T-helper 2 cell (primary cell): ENCODE data around the gene FARP1.

ENCODE experiments used
- DNase-seq, 5 experiments: peaks; one replicate each; pipeline versions ENCODE4 v3.0.0 to v3.0.0-alpha.2; 2012 to 2022

FARP1 gene

DNA sequence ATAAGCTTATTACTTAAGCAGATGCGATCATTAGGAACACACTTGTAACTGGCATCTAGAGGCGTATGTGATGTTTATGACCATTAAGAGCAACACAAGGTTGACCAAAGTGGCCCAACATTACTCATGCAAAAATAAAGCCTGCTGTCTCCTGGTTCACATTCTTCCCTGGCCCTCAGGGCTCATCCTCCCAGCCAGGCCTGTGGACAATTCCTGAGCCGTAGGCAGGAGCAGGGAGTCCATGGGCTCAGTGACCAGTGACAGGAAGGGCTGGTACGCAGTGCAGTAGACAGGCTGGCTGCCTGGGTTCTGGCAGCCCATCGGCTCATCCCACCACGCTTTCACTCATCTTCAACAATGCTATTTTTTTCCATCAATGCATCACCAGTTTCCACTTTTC is 328.0 kb downstream of the FARP1 start:
- no peak for DNase-seq

DNA sequence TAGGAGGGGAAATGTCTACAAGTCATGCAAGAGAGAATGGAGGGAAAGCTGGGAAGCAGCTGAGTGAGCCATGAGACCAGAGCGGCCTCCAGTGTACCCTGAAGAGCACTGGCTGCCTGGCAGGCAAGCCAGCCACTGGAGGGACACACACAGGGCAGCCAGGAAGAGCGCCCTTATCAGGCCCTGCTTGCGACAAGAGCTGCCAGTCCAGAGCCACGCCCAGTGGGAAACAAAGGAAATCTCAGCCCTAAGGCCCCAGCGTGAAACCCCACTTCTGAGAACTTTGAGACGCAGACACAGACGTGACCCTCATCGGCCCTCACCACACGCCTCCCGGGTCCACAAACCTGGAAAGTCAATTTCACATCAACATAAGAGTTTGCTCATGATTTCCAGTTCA is 329.0 kb downstream of the FARP1 start:
- DNase-seq: no peak

DNA sequence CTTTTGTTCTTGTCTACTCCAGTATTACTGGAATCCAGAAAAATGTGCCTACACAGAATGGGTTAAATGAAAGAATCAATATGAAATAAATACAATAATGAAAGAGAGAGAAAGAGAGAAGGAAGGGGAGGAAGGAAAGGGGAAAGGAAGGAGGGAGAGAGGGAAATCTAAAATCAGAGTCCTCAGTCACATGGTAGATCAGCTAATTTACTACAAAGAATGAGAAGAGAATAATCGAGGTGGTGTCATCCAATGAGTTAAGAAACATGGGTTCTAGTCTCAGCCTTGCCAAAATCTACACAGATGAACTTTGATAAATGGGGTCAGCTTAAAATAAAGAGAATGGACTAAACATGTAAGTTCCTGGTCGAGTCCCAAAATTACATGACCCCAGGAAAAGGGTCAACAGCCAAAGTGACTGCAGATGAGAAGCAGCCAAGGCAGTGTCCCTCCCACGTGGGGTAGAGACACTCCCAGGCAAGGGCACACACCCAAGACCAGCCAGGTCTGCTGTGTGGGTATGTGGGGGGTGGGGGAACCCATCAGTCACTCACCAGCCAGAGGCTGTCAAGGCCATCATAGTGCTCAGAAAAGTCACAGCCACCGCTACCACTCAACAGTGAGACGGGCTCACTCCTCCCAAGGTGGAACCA is 330.4 kb downstream of the FARP1 start:
- DNase-seq: no peak

DNA sequence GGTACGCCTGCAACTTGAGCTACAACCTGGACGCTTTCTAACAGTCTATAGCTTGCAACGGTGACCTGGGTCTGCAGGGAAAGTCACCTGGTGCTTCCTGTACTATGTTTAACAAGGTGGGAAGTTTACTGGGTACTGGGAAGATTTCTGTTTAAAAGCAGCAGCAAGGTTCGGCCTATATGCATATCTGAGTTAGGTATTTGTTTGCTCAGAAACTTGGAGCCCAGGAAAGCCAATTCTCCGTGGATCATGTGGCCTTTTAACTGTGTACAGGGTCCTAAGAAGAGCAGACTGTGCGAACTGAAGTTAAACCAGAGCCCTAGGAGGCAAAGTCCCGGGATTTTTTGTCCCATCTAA is 330.9 kb downstream of the FARP1 start:
- no peak for DNase-seq

DNA sequence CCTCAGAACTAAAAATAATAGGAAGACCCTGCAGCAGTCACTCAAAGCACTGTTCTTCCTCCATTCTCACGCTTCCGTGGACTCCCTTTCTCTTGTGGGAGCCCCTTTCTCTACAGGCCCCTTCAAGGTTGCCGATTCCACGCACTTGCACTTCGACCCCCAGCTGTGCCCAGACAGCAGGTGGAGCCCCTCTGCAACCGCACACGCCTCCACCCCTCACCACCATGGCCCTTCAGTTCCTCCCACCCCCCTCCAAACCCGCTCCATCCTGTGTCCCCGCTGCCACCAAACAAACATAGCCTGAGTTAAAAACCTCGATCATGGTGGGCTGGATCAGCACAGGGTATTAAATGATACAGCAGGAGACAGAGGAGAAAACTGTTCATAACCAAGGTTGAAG is 331.4 kb downstream of the FARP1 start:
- DNase-seq: no peak

DNA sequence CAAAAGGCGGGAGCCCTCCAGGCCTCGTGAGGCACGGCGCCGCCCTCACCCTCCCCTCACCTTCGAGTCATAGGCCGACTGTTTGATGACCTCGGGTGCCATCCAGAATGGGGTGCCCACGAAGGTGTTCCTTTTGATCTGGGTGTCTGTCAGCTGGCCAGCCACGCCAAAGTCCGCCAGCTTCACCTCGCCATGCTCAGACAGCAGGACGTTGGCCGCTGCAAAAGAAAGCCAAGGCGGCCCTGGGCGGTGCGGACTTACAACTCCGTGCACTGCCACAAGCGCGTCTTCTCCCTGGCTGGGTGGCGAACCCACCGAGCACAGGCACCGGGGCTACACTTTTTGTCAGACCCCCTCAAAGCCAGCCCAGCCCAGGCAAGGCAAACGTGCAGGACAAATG is 331.9 kb downstream of the FARP1 start:
- no peak for DNase-seq

DNA sequence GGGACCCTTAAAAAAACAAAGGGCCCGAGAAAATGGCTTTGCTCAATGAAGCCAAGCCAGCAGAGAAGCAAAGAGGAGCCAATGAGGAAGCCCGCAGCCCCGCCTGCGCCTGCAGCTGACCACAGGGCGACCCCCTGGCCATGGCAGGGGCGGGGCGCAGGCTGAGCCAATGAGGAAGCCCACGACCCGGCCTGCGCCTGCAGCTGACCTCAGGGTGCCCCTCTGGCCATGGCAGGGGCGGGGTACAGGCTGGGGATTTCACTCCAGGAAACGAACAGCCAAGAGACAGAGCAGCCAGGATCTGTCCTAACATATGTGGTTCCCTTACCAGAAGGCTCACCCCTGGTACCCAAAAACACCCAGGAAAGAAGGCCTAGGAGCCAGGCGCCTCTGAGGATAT is 332.6 kb downstream of the FARP1 start:
- DNase-seq: no peak

DNA sequence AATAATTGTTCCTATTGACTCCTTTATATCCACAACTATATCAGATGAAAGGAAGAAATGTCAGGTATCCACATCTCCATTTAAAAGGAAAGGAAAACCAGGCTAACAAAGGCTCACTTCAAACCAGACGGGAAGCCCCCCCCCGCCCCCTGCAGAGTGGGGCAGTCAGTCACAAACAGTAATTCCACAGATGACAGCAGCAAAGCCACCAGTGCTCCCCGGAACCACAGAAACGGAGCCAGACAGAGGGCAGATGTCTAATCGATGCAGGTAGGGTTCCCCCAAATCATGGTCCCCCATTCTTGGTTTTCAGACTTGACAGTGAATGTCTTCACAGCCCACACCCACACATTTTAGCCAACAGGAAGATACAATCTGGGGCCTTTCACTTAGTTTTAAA is 333.2 kb downstream of the FARP1 start:
- DNase-seq: peak; percentile 32 to 89 (median 48)

DNA sequence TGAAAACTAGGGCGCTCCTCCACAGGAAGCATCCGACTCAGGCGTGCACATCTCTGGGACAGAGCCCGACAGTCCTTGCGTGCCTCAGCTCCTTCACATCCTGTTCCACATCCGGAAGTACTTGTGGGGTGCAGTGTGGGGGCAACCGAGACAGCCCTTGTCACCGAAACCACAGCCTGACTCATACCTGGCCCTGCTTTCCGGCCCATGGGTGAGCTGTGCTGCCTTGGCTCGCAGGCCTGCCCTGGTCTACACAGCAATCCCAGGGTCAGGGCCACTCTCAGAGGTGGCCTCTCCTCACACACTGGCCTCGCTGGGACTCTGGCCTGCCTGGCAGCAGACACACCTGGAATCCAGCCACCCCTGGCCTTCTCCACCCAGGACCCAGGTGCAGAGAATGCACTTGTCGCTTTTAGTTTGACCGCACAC is 333.7 kb downstream of the FARP1 start:
- DNase-seq: peak; percentile 47 to 97 (median 78)

DNA sequence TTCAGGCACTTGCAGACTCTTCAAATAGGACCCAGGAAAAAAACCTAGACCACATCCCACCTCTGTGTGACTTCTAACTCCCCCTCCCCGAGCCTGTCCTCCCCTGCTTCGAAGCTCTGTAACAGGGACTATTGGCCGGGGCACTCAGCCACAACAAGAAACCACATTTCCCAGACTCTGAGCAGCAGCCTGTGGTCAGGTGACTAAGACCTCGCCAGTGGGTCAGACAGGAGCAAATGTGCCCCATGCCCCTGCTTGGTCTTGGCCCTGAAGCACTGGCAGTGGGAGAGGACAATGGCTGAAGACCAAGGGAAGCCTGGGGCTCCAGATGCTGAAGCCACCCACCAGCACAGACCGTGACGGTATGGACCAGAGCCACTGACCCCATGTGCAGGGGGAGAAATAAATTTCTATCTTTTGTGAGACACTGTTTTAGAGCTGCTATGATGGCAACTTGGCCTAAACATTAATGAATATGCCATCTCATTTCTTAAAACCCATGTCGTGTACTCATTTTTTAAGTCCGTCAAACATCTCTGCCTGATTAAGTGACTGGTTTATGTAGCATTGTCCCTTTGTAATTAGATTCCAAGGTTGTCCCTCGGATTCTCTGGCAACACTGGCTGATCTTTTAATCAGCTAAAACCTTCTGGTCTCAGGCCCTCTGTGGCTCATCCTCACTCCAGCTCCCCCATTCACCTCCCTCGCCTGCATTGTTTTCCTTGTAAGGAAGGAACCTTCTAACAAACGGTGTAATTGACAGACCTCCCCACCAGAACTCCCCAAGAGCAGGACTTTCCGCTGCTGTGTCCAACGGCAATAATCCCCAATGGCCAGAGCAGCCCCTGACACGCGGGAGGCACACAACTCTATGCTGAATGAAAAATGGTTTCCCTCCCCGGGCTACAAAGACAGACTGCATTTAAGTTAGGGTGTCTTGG is 335.6 kb downstream of the FARP1 start:
- peak in 1 of 5 experiments; percentile 43 for DNase-seq

DNA sequence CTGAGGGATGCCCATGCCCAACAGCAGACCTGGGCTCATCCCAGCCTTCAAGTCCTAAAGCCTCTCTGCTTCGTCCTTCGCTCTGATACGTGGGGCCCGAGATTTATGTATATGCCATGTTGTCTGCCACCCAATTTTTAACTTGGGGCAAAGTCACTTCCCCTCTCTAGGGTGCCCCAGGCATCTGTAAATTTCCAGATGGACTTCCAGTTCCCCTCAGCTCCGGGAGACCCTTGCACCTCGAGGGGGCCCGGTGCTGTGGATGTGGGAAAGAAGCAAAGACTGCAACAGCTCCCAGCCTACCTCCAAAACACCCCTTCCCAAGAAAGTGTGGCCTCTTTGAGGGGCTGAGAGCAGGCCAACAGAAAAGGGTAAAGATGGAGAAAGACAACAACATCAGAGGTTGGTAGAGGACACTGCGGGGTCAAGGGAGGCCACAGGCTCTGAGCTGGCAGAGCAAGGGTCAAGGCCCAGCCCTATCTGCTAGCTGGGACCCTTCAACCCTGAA is 336.7 kb downstream of the FARP1 start:
- DNase-seq: no peak

DNA sequence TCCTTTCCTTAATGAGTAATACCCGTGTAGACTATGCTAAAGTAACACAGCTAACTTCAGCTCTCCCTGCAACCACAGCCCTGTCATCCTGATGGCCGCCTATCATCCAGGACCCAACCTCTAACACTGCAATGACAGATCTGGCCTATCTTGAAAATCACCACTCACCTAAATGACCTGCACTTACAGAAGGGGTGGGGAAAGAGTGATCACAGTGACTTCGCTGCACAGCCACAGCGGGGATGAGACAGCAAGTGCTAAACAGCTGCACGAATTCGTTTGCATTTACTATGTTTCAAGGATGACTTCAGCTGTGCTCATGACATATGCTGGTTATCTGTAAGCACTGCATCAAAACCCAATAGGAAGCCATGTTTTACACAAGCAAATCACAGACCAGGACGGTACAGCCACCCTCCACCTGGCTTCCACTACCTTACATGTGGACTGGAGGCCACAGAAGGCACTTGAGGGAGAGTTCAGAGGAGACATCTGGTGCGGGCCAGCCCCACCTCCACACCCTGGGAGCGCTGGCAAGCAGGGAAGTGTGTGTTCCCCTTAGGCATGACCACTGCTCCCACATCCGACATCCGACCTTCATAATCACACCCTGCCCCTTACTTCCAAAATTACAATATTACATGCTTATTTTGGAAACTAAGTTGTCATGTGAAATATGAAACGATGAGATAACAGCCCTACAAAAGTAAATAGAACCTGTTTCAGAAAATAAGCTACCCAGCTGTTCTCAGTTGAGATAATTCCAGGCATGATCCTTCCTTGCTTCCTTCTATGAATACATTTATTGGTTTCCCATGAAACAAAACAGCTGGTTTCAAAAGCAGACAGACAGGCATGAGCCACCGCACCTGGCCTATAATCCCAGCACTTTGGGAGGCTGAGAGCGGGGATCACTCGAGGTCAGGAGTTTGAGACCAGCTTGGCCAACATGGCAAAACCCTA is 338.3 kb downstream of the FARP1 start:
- DNase-seq: peak in 1 of 5 experiments; percentile 72

DNA sequence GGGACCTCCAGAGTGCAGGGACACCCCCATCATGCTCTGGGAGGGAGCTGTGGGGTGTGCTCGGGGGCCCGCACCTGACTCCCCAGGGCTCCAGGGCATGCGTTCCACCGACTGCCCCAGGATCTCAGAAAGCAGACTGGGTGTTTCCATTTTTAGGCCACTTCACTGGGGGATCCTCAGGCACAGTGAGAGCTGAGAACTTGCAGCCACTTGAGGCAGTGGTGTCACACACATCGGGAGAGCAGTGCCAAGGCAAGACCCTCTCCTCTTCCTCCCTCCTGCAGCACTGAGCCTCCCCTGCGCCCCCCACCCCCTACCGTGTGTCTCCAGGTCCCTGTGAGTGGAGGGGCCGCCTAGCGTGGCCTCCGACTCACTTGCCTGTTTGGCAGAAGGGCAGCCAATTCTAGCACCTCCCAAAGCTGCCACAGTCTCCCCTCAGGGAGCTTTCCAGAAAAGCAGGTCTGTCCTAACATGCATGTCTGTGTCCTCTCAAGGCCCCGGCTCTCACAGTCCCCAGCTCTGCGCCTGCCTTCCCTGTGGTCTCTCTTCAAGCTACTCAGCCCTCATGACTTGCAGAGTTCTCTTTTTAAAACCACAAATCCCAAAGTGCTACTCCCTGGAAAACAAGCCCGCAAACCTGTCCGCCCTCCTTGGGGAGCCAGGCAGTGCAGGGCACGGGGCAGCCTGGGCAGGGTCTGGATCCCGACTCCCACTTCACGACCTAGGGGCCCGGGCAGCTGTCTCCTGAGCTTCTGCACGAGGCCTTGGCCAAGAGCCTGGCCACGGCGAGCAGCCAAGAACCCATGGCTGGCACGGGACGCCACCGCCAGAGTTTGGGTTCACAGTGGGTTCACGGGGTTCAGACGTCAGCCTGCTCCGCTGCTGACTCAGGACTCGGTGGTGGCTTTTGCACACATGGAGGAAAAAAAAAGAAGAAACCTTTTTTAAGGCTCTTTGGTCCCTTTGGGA is 339.9 kb downstream of the FARP1 start:
- DNase-seq: peak in 1 of 5 experiments; percentile 41

DNA sequence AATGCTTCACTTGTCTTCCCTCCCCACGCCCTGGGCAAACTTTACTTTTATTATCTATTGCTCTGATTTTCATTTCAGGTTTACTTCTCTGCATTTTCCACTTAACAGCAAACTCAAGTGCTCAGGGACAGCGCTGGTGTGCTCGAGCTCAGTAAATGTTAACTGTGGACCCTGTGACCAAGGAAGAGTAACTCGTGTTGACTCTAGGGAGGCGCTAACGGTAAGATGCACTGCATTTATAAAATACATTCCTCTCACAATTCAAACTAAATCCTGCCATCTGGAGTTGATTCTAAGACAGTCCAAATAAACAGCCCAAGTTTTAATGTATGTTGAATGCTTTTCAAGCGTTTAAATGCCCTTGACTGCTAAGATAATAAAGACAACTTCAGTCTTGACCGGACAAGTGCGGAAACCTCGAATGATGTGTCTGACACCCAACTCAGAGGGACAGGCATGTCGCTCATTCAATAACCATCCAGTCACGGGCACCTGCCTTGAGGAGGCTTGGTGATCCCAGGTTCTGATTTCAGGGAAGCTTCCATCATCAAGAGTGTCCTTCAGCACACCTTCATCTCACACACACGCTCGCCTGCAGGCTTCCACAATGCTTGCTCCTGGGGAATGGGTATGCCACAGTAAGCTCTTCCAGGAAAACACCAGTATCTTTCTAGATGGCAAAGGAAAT is 340.9 kb downstream of the FARP1 start:
- DNase-seq: no peak

DNA sequence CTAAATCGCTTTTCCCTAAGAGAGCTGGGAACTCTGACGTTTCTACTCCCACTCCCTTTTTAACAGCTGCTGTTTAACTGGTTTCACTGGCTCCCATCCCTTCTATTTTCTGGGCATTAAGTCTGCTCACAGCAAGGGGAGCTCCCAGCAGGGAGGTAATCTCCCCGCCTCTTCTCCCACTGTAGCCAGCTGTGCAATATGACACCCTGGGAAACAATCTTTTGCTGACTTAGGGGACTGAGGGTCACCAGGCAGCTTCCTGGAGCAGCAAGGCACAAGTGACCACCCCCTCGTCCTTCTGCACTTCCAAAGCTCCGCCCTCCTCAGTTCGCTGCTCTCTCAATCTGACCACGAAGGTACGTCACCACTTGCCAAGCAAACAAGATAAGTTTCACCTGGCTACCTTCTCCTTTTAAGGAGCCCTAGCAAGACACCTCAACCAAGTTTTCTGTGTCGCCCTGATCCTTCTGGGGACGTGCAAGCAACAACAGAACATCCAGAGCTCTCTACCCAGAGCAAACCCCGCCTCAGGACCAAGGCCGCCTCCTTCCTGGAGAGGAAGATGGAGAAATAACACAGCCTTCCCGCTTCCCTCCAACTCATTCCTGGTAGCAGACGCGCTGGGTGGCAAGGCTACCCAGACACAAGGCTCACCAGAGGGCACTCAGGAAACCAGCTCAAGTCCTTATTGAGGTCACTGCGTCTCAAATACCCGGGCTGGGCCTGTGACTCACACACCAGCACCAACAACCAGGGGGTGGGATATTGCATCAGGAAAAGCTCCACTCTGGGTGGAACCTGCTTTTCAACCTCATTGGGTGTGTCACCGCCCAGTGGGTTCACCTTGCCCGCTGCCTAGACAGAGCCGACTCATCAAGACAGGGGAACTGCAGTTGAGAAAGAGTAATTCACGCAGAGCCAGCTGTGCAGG is 341.7 kb downstream of the FARP1 start:
- peak in 4 of 5 experiments; percentile 21 to 84 (median 50) for DNase-seq

DNA sequence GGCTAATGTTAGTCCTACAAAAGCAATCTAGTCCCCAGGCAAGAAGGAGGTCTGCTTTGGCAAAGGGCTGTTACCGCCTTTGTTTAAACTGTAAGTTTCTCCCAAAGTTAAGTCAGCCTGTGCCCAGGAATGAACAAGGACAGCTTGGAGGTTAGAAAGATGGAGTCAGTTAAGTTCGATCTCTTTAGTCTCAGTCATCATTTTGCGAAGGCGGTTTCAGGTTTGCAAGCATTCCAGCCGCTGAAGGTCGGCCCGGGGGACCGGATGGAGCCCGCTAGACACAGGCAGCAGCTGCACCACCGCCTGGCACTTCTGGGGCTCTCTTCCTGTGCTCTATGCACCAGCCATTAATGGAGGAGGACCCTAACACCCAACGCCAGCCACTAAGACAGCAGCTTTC is 342.7 kb downstream of the FARP1 start:
- no peak for DNase-seq

DNA sequence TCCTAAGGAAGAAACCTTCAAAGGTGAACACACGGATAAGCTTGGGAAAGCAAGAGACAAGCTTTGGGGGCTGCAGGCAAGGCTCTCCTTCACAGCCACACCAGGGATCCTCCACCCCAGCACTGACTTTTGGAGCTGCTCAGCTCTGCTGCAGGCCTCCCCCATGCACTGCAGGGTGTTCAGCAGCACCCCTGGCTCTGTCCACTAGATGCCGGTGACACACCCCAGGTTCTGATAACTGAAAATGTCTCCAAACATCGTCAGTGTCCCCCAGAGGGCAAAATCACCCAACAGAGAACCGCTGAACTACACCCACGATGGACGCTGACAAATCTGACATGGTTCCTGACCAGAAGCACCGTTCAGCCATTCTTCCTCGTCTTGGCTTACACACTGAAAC is 343.5 kb downstream of the FARP1 start:
- no peak for DNase-seq

DNA sequence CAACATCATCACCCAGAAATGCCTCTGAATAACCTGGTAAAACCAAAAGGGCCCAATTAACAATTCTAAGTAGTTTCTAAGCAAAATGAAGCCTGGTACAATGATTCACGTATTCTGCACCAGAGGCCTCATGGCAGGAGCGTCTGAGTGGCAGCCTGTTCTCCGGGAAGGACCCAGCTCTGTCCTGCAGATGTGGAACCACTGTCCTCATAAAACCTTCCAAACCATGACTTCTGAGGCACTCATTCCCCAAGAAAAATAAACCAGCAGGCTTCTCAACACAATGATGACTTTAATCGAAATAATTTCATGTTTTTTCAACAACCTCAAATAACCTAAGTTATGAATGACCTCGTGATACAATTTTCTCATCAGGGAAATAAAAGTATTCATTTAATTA is 344.1 kb downstream of the FARP1 start:
- no peak for DNase-seq

DNA sequence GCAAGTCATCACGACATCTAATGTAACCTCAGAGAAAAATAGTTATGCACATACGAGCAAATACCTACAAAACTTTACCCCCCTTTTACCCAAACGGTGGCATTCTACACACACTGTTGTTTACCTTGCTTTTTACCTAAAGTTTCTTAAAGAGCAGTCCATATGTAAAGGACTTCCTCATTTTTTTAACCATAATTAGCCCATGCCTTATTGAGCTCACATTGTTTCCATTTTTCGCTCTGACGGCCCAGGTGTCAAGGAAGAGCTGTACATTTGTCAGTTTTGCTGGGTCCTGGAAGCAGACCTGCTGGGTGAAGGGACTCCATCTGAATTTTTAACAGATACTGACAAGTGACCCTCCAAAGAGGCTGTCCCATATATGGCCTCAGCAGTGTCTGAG is 344.6 kb downstream of the FARP1 start:
- no peak for DNase-seq

DNA sequence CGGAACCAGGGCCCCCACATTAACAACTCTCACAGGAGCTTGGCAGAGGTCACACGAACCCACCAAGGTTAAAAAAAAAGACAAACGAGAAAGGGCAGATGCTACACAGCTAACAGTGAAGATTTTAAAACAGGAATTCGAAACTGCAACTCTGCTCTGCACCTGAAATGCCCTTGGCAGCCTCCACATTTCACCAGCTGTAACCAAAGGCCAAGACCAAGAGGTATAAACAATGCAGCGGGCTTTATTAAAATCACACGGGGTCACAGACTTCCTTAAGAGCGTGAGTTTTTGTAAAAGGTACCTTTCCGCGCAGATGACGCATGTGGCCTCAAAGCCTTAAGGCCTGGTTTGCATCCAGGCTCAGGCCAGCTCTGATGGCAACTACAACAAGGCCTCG is 345.8 kb downstream of the FARP1 start:
- DNase-seq: no peak
